Loucy (cell line): ENCODE measurements around the gene ZNF75A.

ENCODE experiments used
- H2AFZ ChIP-seq: fragments of 200-600 bp; sonication (generic); 2 replicates; pipeline ENCODE4 v1.6.0; 2016; ENCODE audit warnings: antibody characterized with exemption, mild to moderate bottlenecking, low read length, moderate library complexity
- H3F3A ChIP-seq: fragments of 200-600 bp; 2 replicates; pipeline ENCODE4 v1.6.0; 2016; ENCODE audit warnings: antibody characterized with exemption, low read depth, mild to moderate bottlenecking
- H3K27me3 ChIP-seq: fragments of 200-600 bp; sonication (generic); 2 replicates; pipeline ENCODE4 v1.6.1; 2014; ENCODE audit warnings: low read length, mild to moderate bottlenecking; ENCODE audit not compliant: insufficient read depth, poor library complexity, severe bottlenecking
- H3K36me3 ChIP-seq: fragments of 200-600 bp; sonication (generic); 2 replicates; pipeline ENCODE4 v1.6.1; 2016; ENCODE audit warnings: low read length; ENCODE audit not compliant: insufficient read depth
- H3K4me1 ChIP-seq: fragments of 200-600 bp; sonication (generic); 2 replicates; pipeline ENCODE4 v1.5.1; 2014; ENCODE audit warnings: low read length, mild to moderate bottlenecking; ENCODE audit not compliant: insufficient read depth, poor library complexity, severe bottlenecking
- H3K4me2 ChIP-seq: fragments of 200-600 bp; sonication (generic); 2 replicates; pipeline ENCODE4 v1.6.0; 2014; ENCODE audit warnings: antibody characterized with exemption, low read length, low read depth, mild to moderate bottlenecking; ENCODE audit not compliant: poor library complexity, severe bottlenecking
- H3K4me3 ChIP-seq: fragments of 200-600 bp; sonication (generic); 2 replicates; pipeline ENCODE4 v1.5.1; 2014; ENCODE audit warnings: low read length, mild to moderate bottlenecking, mixed read lengths; ENCODE audit not compliant: poor library complexity, severe bottlenecking
- H3K79me2 ChIP-seq: fragments of 200-600 bp; sonication (generic); 2 replicates; pipeline ENCODE4 v1.6.1; 2014; ENCODE audit warnings: low read length; ENCODE audit not compliant: insufficient read depth
- H3K9ac ChIP-seq: fragments of 200-600 bp; sonication (generic); 2 replicates; pipeline ENCODE4 v1.6.0; 2014; ENCODE audit warnings: mild to moderate bottlenecking, low read depth, low read length, moderate library complexity; ENCODE audit not compliant: poor library complexity, severe bottlenecking
- H3K9me2 ChIP-seq: fragments of 200-600 bp; sonication (generic); replicated peaks from 2 replicates; pipeline ENCODE4 v1.6.1; 2016; ENCODE audit warnings: low read depth, low read length, mixed read lengths
- H3K9me3 ChIP-seq: fragments of 200-600 bp; sonication (generic); 2 replicates; pipeline ENCODE4 v1.6.1; 2014; ENCODE audit warnings: mild to moderate bottlenecking, antibody characterized with exemption, low read length, low read depth; ENCODE audit not compliant: insufficient read depth
- H4K20me1 ChIP-seq: fragments of 200-600 bp; sonication (generic); 2 replicates; pipeline ENCODE4 v1.6.0; 2014; ENCODE audit warnings: antibody characterized with exemption, low read length, mild to moderate bottlenecking; ENCODE audit not compliant: insufficient read depth, poor library complexity, severe bottlenecking
- CTCF ChIP-seq: fragments of 200-600 bp; sonication (generic); conservative IDR thresholded peaks from 2 replicates; pipeline ENCODE4 v1.5.1; 2014; ENCODE audit warnings: mild to moderate bottlenecking, antibody characterized with exemption, low read length
- EZH2phosphoT487 ChIP-seq: fragments of 200-600 bp; IDR thresholded peaks from 2 replicates; pipeline ENCODE4 v1.6.1; 2018; ENCODE audit warnings: antibody characterized with exemption, mild to moderate bottlenecking, moderate library complexity, borderline replicate concordance

ZNF75A gene

GRCh38 chr16:3305109-3306068 lies at the start of gene ZNF75A, which contains the start of gene TIGD7:
ZNF75A (plus strand) TSS chr16:3305497; CDS start chr16:3308429, 2,932 bp downstream.
TIGD7 (minus strand) TSS chr16:3305430; CDS start chr16:3300614, 4,816 bp downstream.
- H3K36me3 ChIP-seq = 0 out of 2 replicates have a peak, but pooled peaks cover 11% of the 10 kb centered on the region
- H2AFZ ChIP-seq = peak within 1 kb of the TSS; percentile 89

DNA sequence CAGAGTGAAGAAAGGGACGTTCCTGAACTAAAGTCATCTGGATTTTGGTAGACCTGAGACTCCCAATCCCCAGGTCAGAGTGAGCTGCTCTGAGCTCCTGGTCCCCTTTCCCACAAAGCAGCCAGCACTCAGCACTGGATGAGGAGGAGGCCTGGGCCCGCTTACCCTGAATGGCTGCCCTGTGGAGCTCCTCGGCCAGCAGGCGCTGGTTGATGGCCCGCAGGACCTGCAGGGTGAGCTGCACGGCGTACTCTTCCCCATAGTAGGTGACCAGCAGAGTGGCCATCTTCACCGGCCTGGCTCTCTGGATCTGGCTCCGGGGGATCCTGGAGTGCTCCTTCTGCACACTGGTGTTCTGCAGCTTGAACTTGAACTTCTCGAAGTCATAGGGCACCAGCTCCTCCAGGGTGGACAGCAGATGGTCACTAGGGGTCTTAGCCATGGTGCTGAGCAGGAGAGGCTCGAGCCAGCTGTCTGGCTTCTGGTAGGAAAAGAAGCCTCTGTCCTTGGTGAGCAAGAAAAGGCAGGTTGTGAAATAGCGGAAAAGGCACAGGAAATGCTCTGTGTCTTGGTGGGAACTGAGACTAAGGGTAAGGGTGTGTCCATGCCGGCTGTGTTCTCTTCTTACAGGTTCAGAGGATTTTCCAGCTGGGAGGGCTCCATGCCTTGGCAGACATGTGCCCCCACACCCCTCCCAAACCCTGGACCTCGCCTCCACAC lies 49.0 kb upstream of the ZNF75A start, which contains the start of gene MEFV:
Gene MEFV, minus strand, starts transcription at position 488 of the 720 bp plus-strand sequence. Its CDS starts 46 bp downstream, at position 442.
- Histone ChIP-seq H2AFZ (no peak within 1 kb of the TSS), H3K4me3 (no peak within 1 kb of the TSS), H3K9me3 (no peaks in the 10 kb centered on the region), H4K20me1 (no peaks in the 10 kb centered on the region), H3K36me3 (no peaks in the 10 kb centered on the region), H3K4me2 (no peak within 1 kb of the TSS), H3K9ac (no peak within 1 kb of the TSS), H3K9me2 (no peaks in the 10 kb centered on the region), H3K4me1 (no peaks in the 10 kb centered on the region), H3K79me2 (no peaks in the 10 kb centered on the region), H3K27me3 (no peaks in the 10 kb centered on the region), H3F3A (no peaks in the 10 kb centered on the region)
- TF ChIP-seq EZH2phosphoT487 (no peak), CTCF (no peak)

More at GRCh38 chr16:3305109-3306068, at the start of gene ZNF75A, which contains the start of gene TIGD7:
- Histone ChIP-seq H3K9ac (peak within 1 kb of the TSS; percentile 89), H3K4me2 (peak within 1 kb of the TSS; percentile 98), H3F3A (no peaks in the 10 kb centered on the region), H3K4me3 (peak within 1 kb of the TSS; percentile 91), H3K79me2 (peaks cover 39% of the 10 kb centered on the region), H3K27me3 (no peaks in the 10 kb centered on the region), H3K4me1 (peaks cover 3% of the 10 kb centered on the region), H4K20me1 (no peaks in the 10 kb centered on the region), H3K9me2 (no peaks in the 10 kb centered on the region), H3K9me3 (no peaks in the 10 kb centered on the region)
- TF ChIP-seq EZH2phosphoT487 (no peak), CTCF (no peak)

- Histone ChIP-seq H3K9ac (no peak overlapping the region), H3K4me3 (no peak overlapping the region), H3K9me3 (no peaks in the 10 kb centered on the region), H3K4me1 (no peaks in the 10 kb centered on the region), H3K36me3 (no peaks in the 10 kb centered on the region), H3K79me2 (no peaks in the 10 kb centered on the region), H2AFZ (no peak overlapping the region), H3K27me3 (no peaks in the 10 kb centered on the region), H3F3A (no peaks in the 10 kb centered on the region), H4K20me1 (no peaks in the 10 kb centered on the region), H3K9me2 (no peaks in the 10 kb centered on the region), H3K4me2 (no peak overlapping the region)
- TF ChIP-seq CTCF (no peak), EZH2phosphoT487 (no peak)
These were observed 48.3 kb upstream of the ZNF75A start for GRCh38 chr16:3256866-3257465.
